ENCODE data around the gene ING4. TPM values are rescaled to one million over a fixed set of nuclear protein-coding genes. Genes with fewer than 3 reads are reported as not detected.

The ING4 gene
- total and polyA plus RNA-seq, 2 donors (not counting 3 experiments of a cell fraction or from before 2014, with no cell fraction given), result 34.7 to 52.0 TPM

DNA sequence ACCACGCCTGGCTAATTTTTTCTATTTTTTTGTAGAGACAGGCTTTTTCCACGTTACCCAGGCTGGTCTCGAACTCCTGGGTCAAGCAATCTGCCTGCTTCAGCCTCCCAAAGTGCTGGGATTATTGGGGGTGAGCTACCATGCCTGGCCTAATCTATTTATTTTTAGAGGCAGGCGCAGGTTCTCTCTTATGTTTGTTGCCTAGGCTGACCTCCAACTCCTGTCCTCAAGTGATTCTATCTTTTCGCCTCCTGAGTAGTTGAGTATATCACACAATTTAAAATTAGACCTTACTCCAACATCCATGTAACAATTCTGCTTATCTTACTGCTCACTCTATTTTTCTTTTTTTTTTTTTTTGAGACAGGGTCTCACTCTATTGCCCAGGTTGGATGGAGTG, 8.9 kb downstream of the ING4 start:
- Histone ChIP-seq H3K4me3 (replicated peaks in 1 of 3; ENCODE audit: insufficient read depth in 1 of 3, low read depth in 1 of 3, low read length in 3 of 3) (no peak overlapping the region), H3K9ac (replicated peaks; ENCODE audit: extremely low read depth, insufficient read depth, low read length) (no peak overlapping the region), H3K4me1 (ENCODE audit: control insufficient read depth, extremely low read depth, insufficient read depth, low read length) (no peaks in the 10 kb centered on the region), H3K36me3 (ENCODE audit: control insufficient read depth in 2 of 2, extremely low read depth in 1 of 2, insufficient read depth in 2 of 2, low read length in 2 of 2) (peaks cover 10 to 21% of the 10 kb centered on the region in 2 experiments), H3K9me3 (replicated peaks; ENCODE audit: control insufficient read depth, insufficient read depth, low read length) (no peaks in the 10 kb centered on the region), H3K4me2 (ENCODE audit: insufficient read depth, low read length) (no peak overlapping the region), H4K20me1 (replicated peaks; ENCODE audit: control insufficient read depth, extremely low read depth, insufficient read depth, low read length) (peaks cover 3% of the 10 kb centered on the region), H3K27ac (ENCODE audit: insufficient read depth, low read depth, low read length) (no peak overlapping the region), H3K79me2 (ENCODE audit: control insufficient read depth, insufficient read depth, low read length) (no peaks in the 10 kb centered on the region), H3K9me1 (replicated peaks; ENCODE audit: control insufficient read depth, extremely low read depth, insufficient read depth, low read length) (no peaks in the 10 kb centered on the region), H2AFZ (ENCODE audit: low read depth, low read length) (no peak overlapping the region), H3K27me3 (ENCODE audit: control insufficient read depth in 2 of 2, insufficient read depth in 2 of 2, low read length in 2 of 2) (no peaks in the 10 kb centered on the region)
- ChIA-PET POLR2A (no interaction called here), CTCF (interaction anchor here (0.8 kb wide), 1 partner anchor 34 kb away, joined by 5 read pairs; no protein-coding TSS in a partner anchor)
- DNase-seq (ENCODE audit: low read depth, low spot score), result no peak
- FAIRE-seq, result no peak
- dilution Hi-C loops (cut with MboI; ENCODE audit: extremely low pct_ligation_motif_present, low sequenced_read_pairs) (no loop called here), intact Hi-C loops (cut with micrococcal nuclease) (no loop called here)
- BruUV-seq (replicated peaks), result no TSS peak
- no peak for TF ChIP-seq GATA2 (IDR thresholded peaks at IDR 0.05; ENCODE audit: insufficient read depth, insufficient read length, low read depth, low read length)
- no peak for TF ChIP-seq POLR2AphosphoS5 (IDR thresholded peaks at IDR 0.05; ENCODE audit: insufficient read depth, low read depth, low read length)
- TF ChIP-seq POLR2A (IDR thresholded peaks at IDR 0.05; ENCODE audit: low read depth, low read length), result no peak
- TF ChIP-seq, protein P1, sequence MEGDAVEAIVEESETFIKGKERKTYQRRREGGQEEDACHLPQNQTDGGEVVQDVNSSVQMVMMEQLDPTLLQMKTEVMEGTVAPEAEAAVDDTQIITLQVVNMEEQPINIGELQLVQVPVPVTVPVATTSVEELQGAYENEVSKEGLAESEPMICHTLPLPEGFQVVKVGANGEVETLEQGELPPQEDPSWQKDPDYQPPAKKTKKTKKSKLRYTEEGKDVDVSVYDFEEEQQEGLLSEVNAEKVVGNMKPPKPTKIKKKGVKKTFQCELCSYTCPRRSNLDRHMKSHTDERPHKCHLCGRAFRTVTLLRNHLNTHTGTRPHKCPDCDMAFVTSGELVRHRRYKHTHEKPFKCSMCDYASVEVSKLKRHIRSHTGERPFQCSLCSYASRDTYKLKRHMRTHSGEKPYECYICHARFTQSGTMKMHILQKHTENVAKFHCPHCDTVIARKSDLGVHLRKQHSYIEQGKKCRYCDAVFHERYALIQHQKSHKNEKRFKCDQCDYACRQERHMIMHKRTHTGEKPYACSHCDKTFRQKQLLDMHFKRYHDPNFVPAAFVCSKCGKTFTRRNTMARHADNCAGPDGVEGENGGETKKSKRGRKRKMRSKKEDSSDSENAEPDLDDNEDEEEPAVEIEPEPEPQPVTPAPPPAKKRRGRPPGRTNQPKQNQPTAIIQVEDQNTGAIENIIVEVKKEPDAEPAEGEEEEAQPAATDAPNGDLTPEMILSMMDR (IDR thresholded peaks at IDR 0.05; ENCODE audit: extremely low read depth in 1 of 2, insufficient read depth in 1 of 2, low read depth in 1 of 2, low read length in 2 of 2), result no peak
- no peak for TF ChIP-seq MYC (IDR thresholded peaks at IDR 0.05; ENCODE audit: low read depth, low read length)
- TF ChIP-seq FOS (IDR thresholded peaks at IDR 0.05; ENCODE audit: borderline replicate concordance, insufficient read depth, low read length), result no peak
- TF ChIP-seq, protein P2, sequence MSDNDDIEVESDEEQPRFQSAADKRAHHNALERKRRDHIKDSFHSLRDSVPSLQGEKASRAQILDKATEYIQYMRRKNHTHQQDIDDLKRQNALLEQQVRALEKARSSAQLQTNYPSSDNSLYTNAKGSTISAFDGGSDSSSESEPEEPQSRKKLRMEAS (IDR thresholded peaks at IDR 0.05; ENCODE audit: insufficient read depth, insufficient read length), result no peak
- TF ChIP-seq JUN (IDR thresholded peaks at IDR 0.05; ENCODE audit: borderline replicate concordance, insufficient read depth, insufficient read length, low read depth), result no peak
- TF ChIP-seq EZH2 (IDR thresholded peaks at IDR 0.05; ENCODE audit: borderline replicate concordance, low read depth, low read length, severe bottlenecking), result no peak
